Esophagus squamous epithelium (tissue), 5 donors: ENCODE measurements around the gene SMIM36. TPM values are rescaled to one million over a fixed set of nuclear protein-coding genes. Genes with fewer than 3 reads are reported as not detected.

Experiments
- DNase-seq: peaks from one replicate; lab custom pipeline; 2025; lab: John Stamatoyannopoulos, UW
- H3K27ac ChIP-seq, 4 donors: fragments of 200-600 bp; sonication (generic); one replicate each; pipeline ENCODE4 v1.5.1; 2016 to 2019; ENCODE audit warnings: mild to moderate bottlenecking in 1 of 4
- H3K27me3 ChIP-seq, 4 donors: fragments of 200-600 bp; sonication (generic); 1 replicate in 3 of 4; 2 replicates in 1 of 4; pipeline versions ENCODE4 v1.5.1 to v1.6.0; 2017 to 2021; ENCODE audit warnings: antibody characterized with exemption in 1 of 4
- H3K36me3 ChIP-seq, 3 donors: fragments of 200-600 bp; sonication (generic); one replicate each; pipeline ENCODE4 v1.5.1; 2016 to 2019
- H3K4me1 ChIP-seq, 3 donors: fragments of 200-600 bp; sonication (generic); one replicate each; pipeline ENCODE4 v1.5.1; 2017 to 2019
- H3K4me3 ChIP-seq, 4 donors: fragments of 200-600 bp; sonication (generic); 1 replicate in 3 of 4; 2 replicates in 1 of 4; pipeline ENCODE4 v1.5.1; 2016 to 2019; ENCODE audit warnings: mild to moderate bottlenecking in 2 of 4, moderate library complexity in 1 of 4
- H3K9me3 ChIP-seq, 3 donors: fragments of 200-600 bp; sonication (generic); one replicate each; pipeline ENCODE4 v1.5.1; 2016 to 2019
- CTCF ChIP-seq, 6 experiments: fragments of 450-650 bp in 4 of 6; fragments of 200-600 bp in 2 of 6; sonication (generic) in 2 of 6; IDR thresholded peaks; one replicate each; pipeline ENCODE4 v1.5.1; 2016 to 2019; ENCODE audit warnings: antibody characterized with exemption in 6 of 6, mild to moderate bottlenecking in 4 of 6, moderate library complexity in 4 of 6
- POLR2A ChIP-seq, 4 donors: fragments of 450-650 bp; IDR thresholded peaks; one replicate each; pipeline ENCODE4 v1.6.1; 2017; ENCODE audit warnings: antibody characterized with exemption in 4 of 4, mild to moderate bottlenecking in 4 of 4, moderate library complexity in 3 of 4
- WGBS, 2 donors: methylation state at CpG; one replicate each; pipeline ENCODE4 v1.1.5; 2018; 5-methylcytosine and 5-hydroxymethylcytosine counted together
- intact Hi-C: fragments of 100-400 bp; cut with DNase I; formaldehyde crosslinking; loops from one replicate; pipeline ENCODE4 v1.15.0; 2022
- total RNA-seq, 4 donors: library from RNA; depleted of rRNA; stranded (reverse); fragments of >200 nt; gene quantifications; one replicate each; pipeline ENCODE4 v1.1.0, GENCODE V29; 2016
- donor health status: DM: yes; HTN: yes; CAD: no.

SMIM36 gene
- total RNA-seq, 4 donors from 2014 or later, result not detected

- 89 to 98% methylated on average over 4 of the region's 4 CpGs for WGBS, 2 donors
- intact Hi-C loops, result no loop called here
- H3K4me1 ChIP-seq, result peaks cover 0 to 30% (median 8%) of the 10 kb centered on the region in 3 donors
- no peak overlapping the region for H3K27ac ChIP-seq
- no peaks in the 10 kb centered on the region for H3K27me3 ChIP-seq
- DNase-seq, result no peak
- peaks cover 0 to 13% (median 0%) of the 10 kb centered on the region in 3 donors for H3K36me3 ChIP-seq
- TF ChIP-seq CTCF (IDR thresholded peaks at IDR 0.05), result no peak
- TF ChIP-seq POLR2A (IDR thresholded peaks at IDR 0.05), result no peak
- H3K4me3 ChIP-seq, result no peak overlapping the region
- no peaks in the 10 kb centered on the region for H3K9me3 ChIP-seq
These were observed 93.6 kb downstream of the SMIM36 start for GRCh38 chr17:55417411-55418268.

- H3K4me3 ChIP-seq, result no peak overlapping the region
- peaks cover 0 to 17% (median 0%) of the 10 kb centered on the region in 3 donors for H3K36me3 ChIP-seq
- intact Hi-C loops, result no loop called here
- H3K27me3 ChIP-seq, result no peaks in the 10 kb centered on the region
- H3K4me1 ChIP-seq, result peaks cover 0 to 22% (median 4%) of the 10 kb centered on the region in 3 donors
- peak overlapping the region in 1 of 4 donors; percentile 16 for H3K27ac ChIP-seq
- no peak for TF ChIP-seq CTCF (IDR thresholded peaks at IDR 0.05)
- TF ChIP-seq POLR2A (IDR thresholded peaks at IDR 0.05), result no peak
- no peaks in the 10 kb centered on the region for H3K9me3 ChIP-seq
- DNase-seq, result no peak
- 63% methylated on average over 4 of the region's 4 CpGs for WGBS, 2 donors
These were observed 94.7 kb downstream of the SMIM36 start for GRCh38 chr17:55416470-55417052.

GRCh38 chr17:55416000-55416399 lies 95.3 kb downstream of the SMIM36 start:
- H3K36me3 ChIP-seq, result peaks cover 0 to 23% (median 0%) of the 10 kb centered on the region in 3 donors
- intact Hi-C loops, result no loop called here
- peaks cover 0 to 18% (median 4%) of the 10 kb centered on the region in 3 donors for H3K4me1 ChIP-seq
- H3K27me3 ChIP-seq, result no peaks in the 10 kb centered on the region
- H3K9me3 ChIP-seq, result no peaks in the 10 kb centered on the region
- DNase-seq, result no peak
- no peak for TF ChIP-seq CTCF (IDR thresholded peaks at IDR 0.05)
- TF ChIP-seq POLR2A (IDR thresholded peaks at IDR 0.05), result no peak
- no peak overlapping the region for H3K4me3 ChIP-seq
- peak overlapping the region in 1 of 4 donors; percentile 16 for H3K27ac ChIP-seq

- Histone ChIP-seq H3K36me3 (peaks cover 0 to 33% (median 0%) of the 10 kb centered on the region in 3 donors), H3K4me3 (no peak overlapping the region), H3K9me3 (no peaks in the 10 kb centered on the region), H3K27me3 (no peaks in the 10 kb centered on the region), H3K27ac (no peak overlapping the region), H3K4me1 (peaks cover 0 to 8% (median 0%) of the 10 kb centered on the region in 3 donors)
- no peak for TF ChIP-seq POLR2A (IDR thresholded peaks at IDR 0.05)
- TF ChIP-seq CTCF (IDR thresholded peaks at IDR 0.05), result no peak
- WGBS, 2 donors, result 88 to 90% methylated on average over 4 of the region's 4 CpGs
- DNase-seq, result no peak
- intact Hi-C loops, result no loop called here
These were observed 96.3 kb downstream of the SMIM36 start for GRCh38 chr17:55414983-55415382.
